Suprapubic skin (tissue), 3 donors: ENCODE data around the gene TMSB10.

Experiments
- CTCF ChIP-seq, 2 donors: fragments of 200-600 bp in 1 of 2; fragments of 450-650 bp in 1 of 2; sonication (generic) in 1 of 2; IDR thresholded peaks; one replicate each; pipeline ENCODE4 v1.5.1; 2016 to 2019; ENCODE audit warnings: antibody characterized with exemption in 2 of 2, mild to moderate bottlenecking in 1 of 2, moderate library complexity in 1 of 2
- EP300 ChIP-seq: sonication (generic); formaldehyde crosslinking; IDR thresholded peaks from one replicate; pipeline ENCODE4 v1.6.1; 2017; ENCODE audit warnings: antibody characterized with exemption
- POLR2A ChIP-seq, 2 donors: fragments of 450-650 bp; IDR thresholded peaks; one replicate each; pipeline ENCODE4 v1.6.1; 2017; ENCODE audit warnings: antibody characterized with exemption in 2 of 2, mild to moderate bottlenecking in 2 of 2, moderate library complexity in 2 of 2

DNA sequence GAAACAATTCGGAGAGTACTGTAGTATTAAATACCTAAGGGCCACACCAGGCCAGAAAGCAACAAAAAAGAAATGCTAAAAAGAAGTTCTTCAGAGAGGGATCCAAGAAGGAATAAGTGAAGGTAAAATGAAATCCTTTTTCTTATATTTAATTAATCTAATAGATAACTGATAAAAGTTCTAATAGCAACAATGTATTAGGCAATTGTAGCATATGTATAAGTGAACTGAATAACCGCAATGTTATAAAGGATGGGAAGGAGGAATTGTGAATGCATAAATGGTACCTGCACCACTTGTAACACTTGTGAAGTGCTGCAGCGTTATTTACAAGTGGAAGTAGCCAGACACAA lies 21.8 kb downstream of the TMSB10 start:
- TF ChIP-seq CTCF (IDR thresholded peaks at IDR 0.05) (no peak), EP300 (no peak), POLR2A (IDR thresholded peaks at IDR 0.05) (no peak)
